Endothelial cell of umbilical vein (primary cell): ENCODE results near the gene PAK6. TPM values are rescaled to one million over a fixed set of nuclear protein-coding genes. Genes with fewer than 3 reads are reported as not detected.

Source experiments
- BruUV-seq: library from RNA; stranded (reverse); fragments of 400-500 nt; replicated peaks from 2 replicates; lab custom pipeline; 2021; lab: Mats Ljungman, UMichigan
- CTCF ChIA-PET: fragments of 300-600, 350-600 bp; sonication (Branson Sonifier 250); formaldehyde crosslinking; loops from one replicate; lab custom pipeline; 2021; ENCODE audit warnings: antibody characterized with exemption, inconsistent platforms; lab: Charles Lee
- POLR2A ChIA-PET: fragments of 300-600, 350-600 bp; sonication (Branson Sonifier 250); formaldehyde crosslinking; loops from one replicate; lab custom pipeline; 2021; ENCODE audit warnings: antibody characterized with exemption, inconsistent platforms; lab: Charles Lee
- DNase-seq: peaks from one replicate; pipeline ENCODE4 v3.0.0-alpha.2; 2011; ENCODE audit warnings: low read depth, low spot score
- FAIRE-seq: peaks from 2 replicates; lab custom pipeline; 2011; peaks lifted over from hg19 to GRCh38; lab: Jason Lieb, UNC
- H2AFZ ChIP-seq: 2 replicates; pipeline ENCODE4 v1.6.0; 2012; ENCODE audit warnings: low read depth, low read length, control low read depth, inconsistent platforms
- H3K27ac ChIP-seq: 2 replicates; pipeline ENCODE4 v1.5.1; 2011; ENCODE audit warnings: low read depth, mild to moderate bottlenecking, control low read depth, low read length, moderate library complexity; ENCODE audit not compliant: insufficient read depth
- H3K27me3 ChIP-seq, 2 experiments: 2 replicates each; pipeline versions ENCODE4 v1.6.0 to v1.6.1; 2011; ENCODE audit warnings: low read length in 2 of 2, mixed read lengths in 1 of 2; ENCODE audit not compliant: control insufficient read depth in 2 of 2, insufficient read depth in 2 of 2
- H3K36me3 ChIP-seq, 2 experiments: 2 replicates in 1 of 2; 3 replicates in 1 of 2; pipeline ENCODE4 v1.5.1; 2011; ENCODE audit warnings: low read length in 2 of 2, mild to moderate bottlenecking in 1 of 2, moderate library complexity in 1 of 2; ENCODE audit not compliant: control insufficient read depth in 2 of 2, insufficient read depth in 2 of 2; ENCODE audit errors: extremely low read depth in 1 of 2
- H3K4me1 ChIP-seq: 3 replicates; pipeline ENCODE4 v1.5.1; 2011; ENCODE audit warnings: mild to moderate bottlenecking, low read length; ENCODE audit not compliant: control insufficient read depth, insufficient read depth; ENCODE audit errors: extremely low read depth
- H3K4me2 ChIP-seq: 2 replicates; pipeline ENCODE4 v1.6.1; 2011; ENCODE audit warnings: low read length, control low read depth, mixed read lengths; ENCODE audit not compliant: insufficient read depth
- H3K4me3 ChIP-seq, 3 experiments: fragments of 200-600 bp in 1 of 3; sonication (generic), shearing (Covaris generic) in 1 of 3; replicated peaks in 1 of 3; 2 replicates each; pipeline ENCODE4 v1.5.1; 2011 to 2016; ENCODE audit warnings: control low read depth in 3 of 3, low read length in 3 of 3, mild to moderate bottlenecking in 2 of 3, inconsistent platforms in 1 of 3, low read depth in 1 of 3, moderate library complexity in 1 of 3; ENCODE audit not compliant: insufficient read depth in 1 of 3
- H3K79me2 ChIP-seq: 2 replicates; pipeline ENCODE4 v1.6.0; 2012; ENCODE audit warnings: low read length, inconsistent platforms; ENCODE audit not compliant: control insufficient read depth, insufficient read depth
- H3K9ac ChIP-seq: replicated peaks from 2 replicates; pipeline ENCODE3; 2011; ENCODE audit warnings: low read length, control low read depth; ENCODE audit not compliant: insufficient read depth; ENCODE audit errors: extremely low read depth
- H3K9me1 ChIP-seq: replicated peaks from 3 replicates; pipeline ENCODE4 v1.6.0; 2011; ENCODE audit warnings: mild to moderate bottlenecking, low read length; ENCODE audit not compliant: control insufficient read depth, insufficient read depth; ENCODE audit errors: extremely low read depth
- H3K9me3 ChIP-seq: replicated peaks from 2 replicates; pipeline ENCODE4 v1.5.1; 2012; ENCODE audit warnings: low read length, inconsistent platforms; ENCODE audit not compliant: control insufficient read depth, insufficient read depth
- H4K20me1 ChIP-seq: replicated peaks from 2 replicates; pipeline ENCODE3; 2011; ENCODE audit warnings: mild to moderate bottlenecking, low read length; ENCODE audit not compliant: control insufficient read depth, insufficient read depth; ENCODE audit errors: extremely low read depth
- EZH2 ChIP-seq: IDR thresholded peaks from 2 replicates; pipeline ENCODE4 v1.6.1; 2012; ENCODE audit warnings: borderline replicate concordance, low read depth, mild to moderate bottlenecking, moderate library complexity, low read length, inconsistent platforms; ENCODE audit not compliant: severe bottlenecking
- FOS ChIP-seq: IDR thresholded peaks from 2 replicates; pipeline ENCODE4 v1.6.1; 2011; ENCODE audit warnings: mild to moderate bottlenecking, low read length, moderate library complexity, borderline replicate concordance; ENCODE audit not compliant: insufficient read depth
- GATA2 ChIP-seq: IDR thresholded peaks from 2 replicates; pipeline ENCODE4 v1.7.0; 2011; ENCODE audit warnings: low read depth, mild to moderate bottlenecking, moderate library complexity, mixed read lengths, low read length; ENCODE audit not compliant: insufficient read length, insufficient read depth
- JUN ChIP-seq: IDR thresholded peaks from 2 replicates; pipeline ENCODE4 v1.6.1; 2011; ENCODE audit warnings: borderline replicate concordance, low read depth; ENCODE audit not compliant: insufficient read length, insufficient read depth
- MYC ChIP-seq: IDR thresholded peaks from one replicate; pipeline ENCODE4 v1.6.1; 2011; ENCODE audit warnings: mild to moderate bottlenecking, low read depth, low read length
- POLR2A ChIP-seq: IDR thresholded peaks from 2 replicates; pipeline ENCODE4 v1.6.1; 2012; ENCODE audit warnings: low read depth, mild to moderate bottlenecking, control low read depth, low read length
- POLR2AphosphoS5 ChIP-seq: IDR thresholded peaks from 2 replicates; pipeline ENCODE4 v1.6.1; 2012; ENCODE audit warnings: low read depth, mild to moderate bottlenecking, control low read depth, low read length, moderate library complexity; ENCODE audit not compliant: insufficient read depth
- dilution Hi-C: fragments of 300-500 bp; cut with MboI; formaldehyde crosslinking; loops from one replicate; pipeline ENCODE4 v1.15.0; 2019; ENCODE audit warnings: low sequenced_read_pairs; ENCODE audit not compliant: extremely low pct_ligation_motif_present
- intact Hi-C: fragments of 100-400 bp; cut with micrococcal nuclease; formaldehyde crosslinking; loops from one replicate; pipeline ENCODE4 v1.10.0; 2022
- polyA plus RNA-seq, 4 experiments: library from polyadenylated mRNA; depleted of rRNA in 3 of 4; stranded (reverse) in 3 of 4; unstranded in 1 of 4; fragments of >200 nt; gene quantifications; 2 replicates each; pipeline versions ENCODE4 v1.2.1 to v1.2.3, GENCODE V29; 2011 to 2012; ENCODE audit warnings: missing spikeins in 1 of 4
- total RNA-seq: library from RNA; stranded (reverse); gene quantifications from 2 replicates; pipeline ENCODE4 v1.2.3, GENCODE V29; 2021
- TF ChIP-seq, protein P1 (sequence below): IDR thresholded peaks from 2 replicates; pipeline ENCODE4 v1.6.1; 2011; ENCODE audit not compliant: insufficient read depth, insufficient read length
- TF ChIP-seq, protein P2 (sequence below), 2 donors: IDR thresholded peaks; 1 replicate in 1 of 2; 2 replicates in 1 of 2; pipeline ENCODE4 v1.5.1; 2011; ENCODE audit warnings: low read length in 2 of 2, mild to moderate bottlenecking in 2 of 2, moderate library complexity in 2 of 2, control low read depth in 1 of 2, inconsistent platforms in 1 of 2, low read depth in 1 of 2; ENCODE audit not compliant: insufficient read depth in 1 of 2; ENCODE audit errors: extremely low read depth in 1 of 2

PAK6 gene
- total and polyA plus RNA-seq, 2 donors (not counting 3 experiments of a cell fraction or from before 2014, with no cell fraction given): not detected

DNA sequence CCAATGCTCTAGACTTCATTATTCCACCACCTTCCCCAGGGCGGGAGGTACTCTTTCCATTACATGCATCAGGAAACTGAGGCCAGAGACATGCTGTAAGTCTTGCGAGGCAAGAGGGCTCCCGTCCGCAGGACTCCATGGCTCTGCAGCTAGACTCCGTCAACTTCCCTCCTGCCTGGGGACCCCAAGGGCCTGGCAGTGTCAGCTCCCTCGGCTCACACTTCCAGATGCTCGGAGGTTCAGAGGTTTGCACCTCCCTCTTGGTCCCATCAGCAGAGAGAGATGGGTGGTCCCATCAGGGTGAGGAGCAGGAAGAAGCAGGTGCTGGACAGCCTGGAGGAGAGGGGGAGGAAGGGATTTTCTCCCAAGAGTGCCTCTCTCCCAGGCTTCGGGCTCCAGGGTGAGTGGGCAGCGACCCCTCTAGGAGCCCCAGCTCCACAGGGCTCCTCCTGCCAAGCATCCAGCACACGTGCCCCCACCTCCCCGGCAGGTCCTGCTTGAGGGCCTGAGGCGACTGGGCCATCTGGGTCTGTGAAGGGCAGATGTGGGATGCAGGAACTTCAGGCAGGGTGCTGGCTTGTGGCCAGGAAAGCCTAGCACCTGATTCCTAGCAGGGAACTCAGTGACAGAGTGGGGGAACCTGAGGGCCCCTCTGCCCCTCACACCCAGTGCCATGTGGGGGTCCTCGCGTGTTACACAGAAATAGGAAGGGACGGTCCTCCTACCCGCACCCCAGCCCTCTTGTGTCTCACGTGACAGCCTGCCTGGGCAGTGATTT is 9.3 kb downstream of the PAK6 start:
- Histone ChIP-seq H3K27me3 (peaks cover 18 to 20% of the 10 kb centered on the region in 2 experiments), H3K79me2 (no peaks in the 10 kb centered on the region), H3K4me3 (no peak overlapping the region), H3K9me1 (no peaks in the 10 kb centered on the region), H3K27ac (no peak overlapping the region), H4K20me1 (no peaks in the 10 kb centered on the region), H3K9me3 (no peaks in the 10 kb centered on the region), H3K4me2 (no peak overlapping the region), H2AFZ (no peak overlapping the region), H3K36me3 (no peaks in the 10 kb centered on the region), H3K9ac (no peak overlapping the region), H3K4me1 (peaks cover 8% of the 10 kb centered on the region)
- CTCF ChIA-PET: interaction anchor here (2.0 to 2.6 kb wide), 3 partner anchors 10 to 26 kb away, joined by 4 to 15 read pairs (median 9); no protein-coding TSS in a partner anchor
- POLR2A ChIA-PET: no interaction called here
- TF ChIP-seq POLR2AphosphoS5: no peak
- no peak for TF ChIP-seq MYC
- no peak for TF ChIP-seq GATA2
- TF ChIP-seq, protein P1, sequence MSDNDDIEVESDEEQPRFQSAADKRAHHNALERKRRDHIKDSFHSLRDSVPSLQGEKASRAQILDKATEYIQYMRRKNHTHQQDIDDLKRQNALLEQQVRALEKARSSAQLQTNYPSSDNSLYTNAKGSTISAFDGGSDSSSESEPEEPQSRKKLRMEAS: no peak
- TF ChIP-seq, protein P2, sequence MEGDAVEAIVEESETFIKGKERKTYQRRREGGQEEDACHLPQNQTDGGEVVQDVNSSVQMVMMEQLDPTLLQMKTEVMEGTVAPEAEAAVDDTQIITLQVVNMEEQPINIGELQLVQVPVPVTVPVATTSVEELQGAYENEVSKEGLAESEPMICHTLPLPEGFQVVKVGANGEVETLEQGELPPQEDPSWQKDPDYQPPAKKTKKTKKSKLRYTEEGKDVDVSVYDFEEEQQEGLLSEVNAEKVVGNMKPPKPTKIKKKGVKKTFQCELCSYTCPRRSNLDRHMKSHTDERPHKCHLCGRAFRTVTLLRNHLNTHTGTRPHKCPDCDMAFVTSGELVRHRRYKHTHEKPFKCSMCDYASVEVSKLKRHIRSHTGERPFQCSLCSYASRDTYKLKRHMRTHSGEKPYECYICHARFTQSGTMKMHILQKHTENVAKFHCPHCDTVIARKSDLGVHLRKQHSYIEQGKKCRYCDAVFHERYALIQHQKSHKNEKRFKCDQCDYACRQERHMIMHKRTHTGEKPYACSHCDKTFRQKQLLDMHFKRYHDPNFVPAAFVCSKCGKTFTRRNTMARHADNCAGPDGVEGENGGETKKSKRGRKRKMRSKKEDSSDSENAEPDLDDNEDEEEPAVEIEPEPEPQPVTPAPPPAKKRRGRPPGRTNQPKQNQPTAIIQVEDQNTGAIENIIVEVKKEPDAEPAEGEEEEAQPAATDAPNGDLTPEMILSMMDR (IDR thresholded peaks at IDR 0.05; ENCODE audit: extremely low read depth in 1 of 2, insufficient read depth in 1 of 2, low read depth in 1 of 2, low read length in 2 of 2): no peak
- TF ChIP-seq EZH2: no peak
- TF ChIP-seq JUN: no peak
- TF ChIP-seq FOS: no peak
- no peak for TF ChIP-seq POLR2A
- intact Hi-C loops: no loop called here
- dilution Hi-C loops: no loop called here
- FAIRE-seq: no peak
- DNase-seq: no peak
- no TSS peak for BruUV-seq
